IMR-90 (cell line): Measurements from ENCODE around the gene AQP1. TPM values are rescaled to one million over a fixed set of nuclear protein-coding genes. Genes with fewer than 3 reads are reported as not detected.

ENCODE experiments used
- ATAC-seq: fragments of 200-7000 bp; cut with Tn5 transposase; 2 replicates; pipeline ENCODE4 v1.9.1; 2020; ENCODE audit warnings: low read depth, mild to moderate bottlenecking, moderate library complexity
- BruUV-seq: library from RNA; stranded (reverse); fragments of 400-500 nt; replicated peaks from 2 replicates; lab custom pipeline; 2021; lab: Mats Ljungman, UMichigan
- CTCF ChIA-PET: fragments of 300-600 bp; formaldehyde crosslinking; extraction: SDS; loops from one replicate; lab custom pipeline; 2021; ENCODE audit warnings: antibody characterized with exemption; lab: Yijun Ruan, JAX
- POLR2A ChIA-PET: fragments of 300-600 bp; sonication (Branson Sonifier 250); formaldehyde crosslinking; loops from one replicate; lab custom pipeline; 2022; ENCODE audit warnings: antibody characterized with exemption; ENCODE audit not compliant: unreplicated experiment; lab: Charles Lee
- DNase-seq: peaks from one replicate; pipeline ENCODE4 v3.0.0; 2013
- H2AFZ ChIP-seq: replicated peaks from 2 replicates; pipeline ENCODE3; 2013; ENCODE audit warnings: low read length, mild to moderate bottlenecking; ENCODE audit not compliant: poor library complexity
- H2AK5ac ChIP-seq: 2 replicates; pipeline ENCODE4 v1.6.1; 2013; ENCODE audit warnings: low read depth, low read length, inconsistent platforms
- H2AK9ac ChIP-seq: replicated peaks from 2 replicates; pipeline ENCODE3; 2013; ENCODE audit warnings: mild to moderate bottlenecking, low read depth, low read length, moderate library complexity; ENCODE audit not compliant: poor library complexity
- H2BK120ac ChIP-seq: 2 replicates; pipeline ENCODE4 v1.6.1; 2013; ENCODE audit warnings: low read depth, low read length, inconsistent platforms
- H2BK15ac ChIP-seq: 3 replicates; pipeline ENCODE4 v1.6.1; 2013; ENCODE audit warnings: low read depth, low read length, inconsistent platforms
- H2BK20ac ChIP-seq: 2 replicates; pipeline ENCODE4 v1.6.1; 2013; ENCODE audit warnings: low read depth, mild to moderate bottlenecking, inconsistent platforms, low read length, moderate library complexity
- H2BK5ac ChIP-seq: 2 replicates; pipeline ENCODE4 v1.6.1; 2013; ENCODE audit warnings: mild to moderate bottlenecking, low read depth, low read length, inconsistent platforms; ENCODE audit not compliant: poor library complexity, severe bottlenecking
- H3K14ac ChIP-seq: replicated peaks from 2 replicates; pipeline ENCODE4 v1.6.1; 2013; ENCODE audit warnings: low read depth, low read length, inconsistent platforms
- H3K18ac ChIP-seq: 2 replicates; pipeline ENCODE4 v1.6.1; 2013; ENCODE audit warnings: low read depth, low read length, control low read depth
- H3K23ac ChIP-seq: 2 replicates; pipeline ENCODE4 v1.6.1; 2013; ENCODE audit warnings: low read depth, low read length, inconsistent platforms
- H3K27ac ChIP-seq: 2 replicates; pipeline ENCODE4 v1.5.1; 2013; ENCODE audit warnings: mild to moderate bottlenecking, control low read depth, low read length; ENCODE audit not compliant: insufficient read depth
- H3K27me3 ChIP-seq: 2 replicates; pipeline ENCODE4 v1.6.1; 2013; ENCODE audit warnings: low read length; ENCODE audit not compliant: control insufficient read depth, insufficient read depth
- H3K36me3 ChIP-seq: 2 replicates; pipeline ENCODE4 v1.6.1; 2013; ENCODE audit warnings: low read length, mixed read lengths; ENCODE audit not compliant: control insufficient read depth, insufficient read depth
- H3K4ac ChIP-seq: 2 replicates; pipeline ENCODE4 v1.6.1; 2013; ENCODE audit warnings: low read depth, low read length, inconsistent platforms
- H3K4me1 ChIP-seq: 2 replicates; pipeline ENCODE4 v1.6.1; 2013; ENCODE audit warnings: low read length, mixed read lengths; ENCODE audit not compliant: control insufficient read depth, insufficient read depth
- H3K4me2 ChIP-seq: 2 replicates; pipeline ENCODE4 v1.6.1; 2013; ENCODE audit warnings: low read depth, mild to moderate bottlenecking, control low read depth, low read length, moderate library complexity
- H3K4me3 ChIP-seq: 2 replicates; pipeline ENCODE4 v1.5.1; 2013; ENCODE audit warnings: low read depth, mild to moderate bottlenecking, control low read depth, low read length, moderate library complexity; ENCODE audit not compliant: insufficient read depth
- H3K56ac ChIP-seq: 2 replicates; pipeline ENCODE4 v1.6.1; 2013; ENCODE audit warnings: low read length, inconsistent platforms; ENCODE audit not compliant: insufficient read depth; ENCODE audit errors: extremely low read depth
- H3K79me1 ChIP-seq, 2 experiments: 2 replicates each; pipeline ENCODE4 v1.6.1; 2013; ENCODE audit warnings: low read length in 2 of 2, inconsistent platforms in 1 of 2, low read depth in 1 of 2
- H3K9ac ChIP-seq: 2 replicates; pipeline ENCODE4 v1.6.1; 2013; ENCODE audit warnings: low read depth, low read length, control low read depth
- H3K9me1 ChIP-seq: 2 replicates; pipeline ENCODE4 v1.6.1; 2013; ENCODE audit warnings: low read length, inconsistent platforms; ENCODE audit not compliant: insufficient read depth
- H3K9me3 ChIP-seq: 2 replicates; pipeline ENCODE4 v1.6.1; 2013; ENCODE audit warnings: low read length; ENCODE audit not compliant: control insufficient read depth, insufficient read depth
- H4K20me1 ChIP-seq: 2 replicates; pipeline ENCODE4 v1.6.1; 2013; ENCODE audit warnings: low read length, inconsistent platforms; ENCODE audit not compliant: insufficient read depth
- H4K5ac ChIP-seq: 2 replicates; pipeline ENCODE4 v1.6.1; 2013; ENCODE audit warnings: mild to moderate bottlenecking, low read depth, low read length, control low read depth
- H4K8ac ChIP-seq, 2 experiments: 2 replicates each; pipeline ENCODE4 v1.6.1; 2013; ENCODE audit warnings: low read depth in 2 of 2, low read length in 2 of 2, control low read depth in 1 of 2, inconsistent platforms in 1 of 2
- H4K91ac ChIP-seq: 2 replicates; pipeline ENCODE4 v1.6.1; 2013; ENCODE audit warnings: low read depth, low read length, inconsistent platforms; ENCODE audit not compliant: insufficient read depth
- BHLHE40 ChIP-seq: fragments of 150-350 bp; IDR thresholded peaks from 2 replicates; pipeline ENCODE4 v1.6.1; 2016; ENCODE audit warnings: mild to moderate bottlenecking, low read depth, low read length
- ELK1 ChIP-seq: fragments of 150-350 bp; IDR thresholded peaks from 2 replicates; pipeline ENCODE4 v1.6.1; 2016; ENCODE audit warnings: low read depth, mild to moderate bottlenecking, low read length, moderate library complexity, borderline replicate concordance
- FOS ChIP-seq: fragments of 150-350 bp; IDR thresholded peaks from 2 replicates; pipeline ENCODE4 v1.6.1; 2016; ENCODE audit warnings: low read depth, low read length
- POLR2A ChIP-seq: IDR thresholded peaks from 2 replicates; pipeline ENCODE4 v1.6.1; 2012; ENCODE audit warnings: mild to moderate bottlenecking, low read depth, low read length
- RFX5 ChIP-seq: IDR thresholded peaks from 2 replicates; pipeline ENCODE4 v1.8.0; 2012; ENCODE audit warnings: low read depth, mild to moderate bottlenecking, low read length, moderate library complexity
- SMC3 ChIP-seq: fragments of 150-350 bp; IDR thresholded peaks from 2 replicates; pipeline ENCODE4 v1.6.1; 2016; ENCODE audit warnings: low read depth, mild to moderate bottlenecking, antibody characterized with exemption, low read length, moderate library complexity
- WGBS, 2 experiments: methylation state at CpG; one replicate each; pipeline versions ENCODE4 v1.1.5 to v1.1.7; 2013; ENCODE audit warnings: missing lambda C conversion rate in 2 of 2; ENCODE audit not compliant: insufficient read length in 1 of 2; ENCODE audit errors: extremely low coverage in 2 of 2; 5-methylcytosine and 5-hydroxymethylcytosine counted together
- dilution Hi-C: fragments of 300-500 bp; cut with HindIII; formaldehyde crosslinking; loops from one replicate; pipeline ENCODE4 v1.14.3; 2018; ENCODE audit warnings: low sequenced_read_pairs; ENCODE audit not compliant: unreplicated experiment
- in situ Hi-C: fragments of 300-500 bp; cut with MboI; formaldehyde crosslinking; loops from 3 replicates; pipeline ENCODE4 v1.14.3; 2019; ENCODE audit warnings: low sequenced_read_pairs, inconsistent platforms, mixed read lengths
- intact Hi-C: fragments of 100-400 bp; cut with micrococcal nuclease; formaldehyde crosslinking; loops from 2 replicates; pipeline ENCODE4 v1.10.0; 2022
- polyA plus RNA-seq, 3 experiments: library from polyadenylated mRNA; depleted of rRNA; stranded (reverse); fragments of >200 nt; gene quantifications; 2 replicates each; pipeline ENCODE4 v1.2.3, GENCODE V29; 2012; ENCODE audit warnings: low replicate concordance in 1 of 3
- total RNA-seq: library from RNA; depleted of rRNA; stranded (reverse); fragments of >200 nt; gene quantifications from 2 replicates; pipeline ENCODE4 v1.2.3, GENCODE V29; 2012

Gene AQP1
- total and polyA plus RNA-seq, 2 of the 4 experiments (the other 2 are of a cell fraction) = 0.18 to 0.39 TPM

- TF ChIP-seq FOS (no peak), BHLHE40 (no peak)
These were observed 10.1 kb downstream of the AQP1 start (continued) for GRCh38 chr7:30921540-30922401.

GRCh38 chr7:30922596-30922995 is 10.9 kb downstream of the AQP1 start:
- Histone ChIP-seq H2AK5ac (no peak overlapping the region; the same call in 1 of the 2 replicates), H3K23ac (no peak overlapping the region), H3K27me3 (no peaks in the 10 kb centered on the region), H4K8ac (no peak overlapping the region), H3K18ac (no peak overlapping the region), H3K4me3 (no peak overlapping the region), H3K36me3 (no peaks in the 10 kb centered on the region), H3K79me1 (no peaks in the 10 kb centered on the region), H4K91ac (no peak overlapping the region), H3K9me3 (peaks cover 6% of the 10 kb centered on the region), H2BK15ac (no peak overlapping the region), H3K9ac (no peak overlapping the region), H4K5ac (no peak overlapping the region), H4K20me1 (no peaks in the 10 kb centered on the region), H2AK9ac (peak overlapping the region; percentile 65), H2BK20ac (no peak overlapping the region), H2BK120ac (no peak overlapping the region), H3K27ac (no peak overlapping the region), H3K4ac (no peak overlapping the region), H3K4me1 (peaks cover 10% of the 10 kb centered on the region), H3K14ac (no peak overlapping the region), H3K56ac (no peak overlapping the region), H3K9me1 (peaks cover 9% of the 10 kb centered on the region; the same call in 1 of the 2 replicates), H3K4me2 (no peak overlapping the region), H2BK5ac (no peak overlapping the region), H2AFZ (no peak overlapping the region)
- TF ChIP-seq RFX5 (no peak), SMC3 (no peak), POLR2A (no peak), ELK1 (no peak)
- in situ Hi-C loops (no loop called here), intact Hi-C loops (no loop called here), dilution Hi-C loops (no loop called here)
- ATAC-seq (no peak), DNase-seq (no peak)
- 100% methylated on average over 1 of the region's 9 CpGs; no CpG with 5 or more reads in 1 of the 2 experiments for WGBS, 2 experiments
- BruUV-seq = no TSS peak
- POLR2A ChIA-PET = no interaction called here
- CTCF ChIA-PET = interaction anchor here (0.7 to 1.4 kb wide), 2 partner anchors 16 to 17 kb away, joined by 3 to 4 read pairs; no protein-coding TSS in a partner anchor
